A172 (cell line): ENCODE results near the gene SSNA1. TPM values are rescaled to one million over a fixed set of nuclear protein-coding genes. Genes with fewer than 3 reads are reported as not detected.

ENCODE experiments used
- DNase-seq: peaks from one replicate; pipeline ENCODE4 v3.0.0-alpha.2; 2015; ENCODE audit warnings: low spot score
- total RNA-seq: library from RNA; depleted of rRNA; stranded (reverse); fragments of >200 nt; shearing (Covaris generic); gene quantifications from 2 replicates; pipeline ENCODE4 v1.2.3, GENCODE V29; 2014

Gene SSNA1
- total RNA-seq, 1 experiment from 2014 or later = 257 TPM

DNA sequence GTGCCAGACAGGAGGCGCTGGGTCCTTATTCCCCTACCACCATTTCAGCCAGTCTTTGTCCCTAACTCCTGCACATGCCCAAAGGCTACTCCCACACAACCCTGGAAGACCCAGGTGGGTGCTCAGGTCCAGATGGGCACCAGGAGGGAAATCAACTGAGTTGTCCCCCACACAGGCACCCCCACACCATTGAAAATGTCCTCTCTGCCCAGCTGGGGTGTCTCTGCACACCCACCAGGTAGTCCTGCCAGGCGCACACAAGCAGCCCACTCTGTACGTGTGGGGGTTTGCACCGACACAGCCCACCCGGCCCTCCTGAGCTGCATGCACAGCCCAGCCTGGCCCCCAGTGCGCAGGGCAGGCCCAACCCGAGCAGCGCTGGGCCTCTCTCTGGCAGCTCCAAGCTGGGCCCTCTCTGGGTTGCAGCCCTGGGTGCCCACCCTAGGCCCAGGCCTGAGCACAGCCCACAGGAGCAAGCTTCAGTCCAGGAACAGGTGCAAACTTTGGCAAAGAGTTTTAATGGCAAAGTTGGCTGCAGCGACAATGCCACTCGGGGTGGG lies 31.4 kb downstream of the SSNA1 start:
- no peak for DNase-seq

DNA sequence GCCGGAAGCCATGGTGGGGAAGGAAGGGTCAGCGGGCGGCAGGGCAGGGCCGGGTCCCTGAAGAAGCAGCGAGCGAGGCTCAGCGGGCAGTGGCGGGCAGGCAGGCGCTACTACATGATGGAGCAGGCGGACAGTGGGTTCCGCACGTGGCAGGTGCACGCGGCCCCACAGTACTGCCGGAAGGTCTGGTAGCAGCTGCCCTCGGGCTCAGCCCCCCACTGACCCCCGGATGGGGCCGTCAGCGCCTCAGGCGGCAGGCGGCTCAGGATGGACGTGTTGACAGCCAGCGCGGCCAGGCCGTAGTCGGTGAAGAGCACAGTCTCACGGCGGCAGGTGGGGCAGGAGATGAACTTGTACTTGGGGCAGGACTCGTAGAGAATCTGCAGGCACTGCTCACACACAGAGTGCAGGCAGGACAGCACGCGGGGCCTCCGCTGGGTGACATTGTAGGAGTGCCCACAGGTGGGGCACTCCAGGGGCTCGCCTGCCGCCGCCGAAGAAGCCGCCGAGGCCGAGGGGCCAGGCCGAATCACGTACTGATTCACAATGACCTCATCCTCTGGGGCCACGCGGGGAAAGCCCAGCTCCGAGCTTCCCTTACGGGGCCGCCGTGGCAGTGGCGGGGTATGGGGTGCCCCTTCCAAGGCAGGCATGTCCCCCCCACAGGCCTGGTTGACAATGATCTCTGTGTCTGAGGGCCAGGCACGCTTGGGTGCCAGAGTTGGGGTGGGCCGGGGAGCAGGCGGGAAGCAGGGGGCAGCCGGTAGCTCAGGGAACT lies 32.0 kb downstream of the SSNA1 start:
- no peak for DNase-seq

DNA sequence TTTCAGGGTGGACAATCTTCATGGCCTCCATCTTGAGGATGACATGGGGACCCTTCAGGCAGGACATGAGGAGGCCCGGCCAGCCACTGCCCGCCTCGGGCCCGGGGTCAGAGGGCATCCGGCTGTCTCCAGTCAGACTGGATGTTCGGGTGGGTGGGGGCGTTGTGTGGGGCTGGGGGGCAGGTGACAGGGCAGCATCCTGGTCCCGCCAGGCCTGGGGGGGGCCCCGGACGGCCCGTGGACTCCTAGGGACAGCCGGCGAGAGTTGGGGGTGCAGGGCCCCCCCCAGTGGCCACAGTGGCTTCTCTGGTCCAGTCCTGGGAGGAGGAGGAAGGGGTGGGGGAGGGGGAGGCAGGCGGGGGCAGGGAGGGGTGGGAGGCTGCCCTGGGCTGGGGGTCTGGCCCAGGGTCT lies 32.6 kb downstream of the SSNA1 start:
- DNase-seq = no peak

DNA sequence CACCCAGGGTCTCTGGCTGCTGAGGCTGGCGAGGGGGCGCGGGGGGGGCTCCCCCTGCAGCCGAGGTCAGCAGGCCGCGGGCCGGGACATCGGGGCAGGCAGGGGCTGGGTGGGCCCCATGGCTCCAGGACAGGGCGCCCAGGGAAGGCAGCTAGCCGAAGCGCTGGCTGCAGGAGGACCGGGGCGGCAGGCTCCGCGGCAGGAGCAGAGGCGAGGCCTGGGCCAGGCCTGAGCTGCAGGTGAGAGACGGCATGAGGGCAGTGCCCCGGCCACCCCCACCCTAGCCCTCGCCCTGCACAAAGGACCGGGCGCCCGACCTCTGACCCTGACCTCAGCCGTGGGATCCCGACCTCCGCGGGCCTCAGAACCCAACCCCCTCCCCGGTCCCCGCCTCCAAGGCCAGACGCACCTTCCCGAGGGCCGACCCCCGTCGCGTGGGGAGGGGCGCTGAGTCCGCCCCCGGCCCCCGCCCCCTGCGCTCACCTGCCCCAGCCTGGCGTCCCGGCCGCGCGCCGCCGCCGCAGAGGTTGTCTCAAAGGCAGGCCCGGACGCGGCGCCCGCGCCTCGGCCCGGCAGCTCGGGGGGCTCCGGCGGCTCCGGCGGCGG lies 33.1 kb downstream of the SSNA1 start:
- DNase-seq = no peak

DNA sequence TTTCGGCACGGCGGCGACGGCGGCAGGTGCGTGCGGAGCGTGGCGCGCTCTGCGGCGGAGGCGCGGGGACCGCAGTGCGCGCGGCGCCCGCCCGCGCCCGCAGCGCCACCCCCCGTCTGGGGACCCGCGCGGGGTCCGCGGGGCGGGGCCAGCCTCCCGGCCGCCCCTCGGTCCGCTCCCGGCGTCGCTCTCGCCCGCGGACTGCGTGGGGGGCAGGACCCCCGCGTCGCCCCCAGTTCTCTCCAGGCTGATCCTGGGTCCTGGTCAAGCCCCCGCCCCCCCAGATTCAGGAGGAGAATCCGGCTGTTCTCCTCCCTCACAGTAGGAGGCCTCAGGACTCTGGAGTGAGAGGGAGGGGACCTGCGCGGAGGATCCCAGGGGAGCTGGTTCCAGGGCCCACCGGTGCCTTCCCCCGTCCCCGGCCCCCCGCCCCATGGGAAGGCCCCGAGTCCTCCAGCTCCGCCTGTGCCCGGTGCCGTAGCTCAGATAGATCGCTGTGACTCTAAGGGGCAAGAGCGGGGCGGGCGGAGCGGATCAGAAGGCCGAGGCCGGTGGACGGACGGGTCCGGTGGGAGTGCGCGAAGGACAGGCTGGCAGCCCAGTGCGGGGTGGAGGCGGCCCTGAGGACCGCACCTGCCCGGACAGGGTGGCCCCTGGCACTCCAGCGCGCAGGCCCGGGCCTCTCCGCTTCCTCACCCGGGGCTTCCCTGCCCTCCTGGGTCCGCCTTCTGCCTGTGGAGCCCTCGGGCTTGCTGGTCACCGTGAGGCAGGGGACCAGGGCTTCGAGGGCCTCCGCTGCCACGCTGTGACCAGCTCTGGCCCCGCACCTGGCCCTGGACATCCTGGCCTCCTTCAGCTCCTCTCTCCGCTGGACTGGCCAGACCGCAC lies 34.0 kb downstream of the SSNA1 start, which contains the start of gene RNF208:
TSS of gene RNF208 (minus strand) at position 51 of the 888 bp plus-strand sequence. CDS start 1,028 bp downstream, outside the sequence.
- DNase-seq = no peak

DNA sequence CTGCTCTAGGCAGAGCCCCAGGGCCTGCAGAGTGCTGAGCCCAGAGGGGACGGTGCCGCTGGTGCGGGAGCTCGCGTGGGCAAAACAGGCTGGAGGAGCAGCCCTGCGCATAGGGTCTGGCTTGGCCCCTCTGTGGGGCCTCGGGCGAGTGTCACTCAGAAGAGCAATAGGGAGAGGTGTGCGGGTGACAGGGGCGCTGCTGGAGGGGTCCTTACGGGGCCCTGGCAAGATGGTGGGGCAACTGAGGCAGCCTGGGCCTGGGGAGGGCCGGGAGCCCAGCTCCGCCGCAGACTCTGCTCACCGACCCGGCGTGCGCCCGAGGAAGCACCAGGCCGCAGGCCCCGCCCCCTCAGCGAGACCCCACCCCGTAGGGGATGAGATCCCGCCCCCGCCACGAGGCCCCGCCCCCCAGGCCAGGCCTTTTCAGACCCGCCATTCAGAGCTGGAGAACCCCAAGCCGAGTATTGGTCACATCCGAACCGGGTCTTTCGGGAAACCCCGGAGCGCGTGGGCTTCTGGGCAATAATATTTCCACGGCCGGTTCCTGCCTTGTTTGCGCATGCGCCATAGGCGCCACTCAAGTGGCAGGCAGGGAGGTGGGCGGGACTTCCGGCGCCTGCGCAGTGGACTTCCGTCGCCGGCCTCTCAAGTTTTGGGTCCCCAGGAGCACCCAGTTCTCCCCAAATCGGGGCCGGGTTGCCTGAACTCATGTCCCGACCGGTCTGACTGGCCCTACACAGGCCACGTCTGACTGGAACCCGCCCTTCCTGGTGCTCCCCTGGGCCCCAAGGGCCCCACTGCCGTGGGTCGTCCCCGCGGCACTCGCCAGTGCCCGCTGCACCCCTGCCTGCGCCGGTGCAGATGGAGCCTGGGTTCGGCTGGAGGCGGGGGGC lies 34.8 kb downstream of the SSNA1 start:
- DNase-seq = peak; percentile 100

DNA sequence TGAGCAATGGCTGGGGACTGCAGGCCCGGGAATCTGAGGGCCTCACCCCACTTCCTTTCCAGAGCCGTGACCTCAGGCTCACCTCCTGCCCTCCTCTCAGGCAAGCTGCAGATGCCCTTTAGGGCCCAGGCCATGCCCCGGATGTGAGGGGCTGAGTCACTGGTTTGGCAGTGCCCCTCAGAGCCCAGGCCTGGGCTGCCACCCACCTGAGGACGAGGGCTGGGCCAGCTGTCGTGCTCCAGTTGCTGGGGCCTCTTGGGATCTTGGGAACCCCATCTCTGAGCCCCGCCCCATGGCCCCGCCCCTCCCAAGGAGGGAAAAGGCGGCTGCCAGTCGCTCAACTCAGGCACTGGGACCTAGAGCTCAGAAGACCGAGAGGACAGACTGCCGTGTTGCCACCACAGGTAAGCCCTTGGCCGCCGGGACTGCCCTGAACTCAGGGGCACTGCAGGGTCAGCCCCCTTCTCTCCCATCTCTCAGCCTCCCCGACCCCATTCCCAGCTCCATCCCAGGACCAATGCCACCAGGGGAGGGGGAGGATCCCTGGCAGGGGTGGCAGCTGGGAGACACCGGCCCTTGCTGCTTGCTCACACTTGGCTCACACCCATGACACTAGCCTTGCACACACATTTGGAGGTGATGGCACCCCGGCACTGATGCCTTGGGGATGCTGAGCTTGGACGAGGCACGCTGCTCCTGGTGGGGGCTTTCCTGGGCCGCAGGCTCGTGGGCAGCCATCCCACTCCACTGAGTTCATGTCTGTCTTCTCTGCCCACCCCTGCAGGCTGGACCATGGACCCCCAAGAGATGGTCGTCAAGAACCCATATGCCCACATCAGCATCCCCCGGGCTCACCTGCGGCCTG lies 36.6 kb downstream of the SSNA1 start, which contains the start of gene CYSRT1:
TSS of gene CYSRT1 (plus strand) at position 345 of the 865 bp plus-strand sequence. CDS start at position 793, 448 bp downstream.
- DNase-seq = no peak

DNA sequence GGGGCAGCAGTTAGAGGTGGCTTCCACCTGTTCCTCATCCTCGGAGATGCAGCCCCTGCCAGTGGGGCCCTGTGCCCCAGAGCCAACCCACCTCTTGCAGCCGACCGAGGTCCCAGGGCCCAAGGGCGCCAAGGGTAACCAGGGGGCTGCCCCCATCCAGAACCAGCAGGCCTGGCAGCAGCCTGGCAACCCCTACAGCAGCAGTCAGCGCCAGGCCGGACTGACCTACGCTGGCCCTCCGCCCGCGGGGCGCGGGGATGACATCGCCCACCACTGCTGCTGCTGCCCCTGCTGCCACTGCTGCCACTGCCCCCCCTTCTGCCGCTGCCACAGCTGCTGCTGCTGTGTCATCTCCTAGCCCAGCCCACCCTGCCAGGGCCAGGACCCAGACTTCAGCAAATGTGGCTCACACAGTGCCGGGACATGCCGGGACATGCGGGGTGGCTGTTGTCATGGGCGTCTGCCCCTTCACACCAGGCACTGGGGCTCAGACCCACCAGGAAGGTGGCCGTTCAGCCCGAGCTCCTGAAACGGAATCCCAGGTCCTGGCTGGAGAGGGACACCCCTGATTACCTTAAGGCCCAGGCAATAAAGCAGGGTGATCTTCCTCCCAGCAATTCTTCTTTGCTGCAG lies 37.3 kb downstream of the SSNA1 start:
- no peak for DNase-seq

DNA sequence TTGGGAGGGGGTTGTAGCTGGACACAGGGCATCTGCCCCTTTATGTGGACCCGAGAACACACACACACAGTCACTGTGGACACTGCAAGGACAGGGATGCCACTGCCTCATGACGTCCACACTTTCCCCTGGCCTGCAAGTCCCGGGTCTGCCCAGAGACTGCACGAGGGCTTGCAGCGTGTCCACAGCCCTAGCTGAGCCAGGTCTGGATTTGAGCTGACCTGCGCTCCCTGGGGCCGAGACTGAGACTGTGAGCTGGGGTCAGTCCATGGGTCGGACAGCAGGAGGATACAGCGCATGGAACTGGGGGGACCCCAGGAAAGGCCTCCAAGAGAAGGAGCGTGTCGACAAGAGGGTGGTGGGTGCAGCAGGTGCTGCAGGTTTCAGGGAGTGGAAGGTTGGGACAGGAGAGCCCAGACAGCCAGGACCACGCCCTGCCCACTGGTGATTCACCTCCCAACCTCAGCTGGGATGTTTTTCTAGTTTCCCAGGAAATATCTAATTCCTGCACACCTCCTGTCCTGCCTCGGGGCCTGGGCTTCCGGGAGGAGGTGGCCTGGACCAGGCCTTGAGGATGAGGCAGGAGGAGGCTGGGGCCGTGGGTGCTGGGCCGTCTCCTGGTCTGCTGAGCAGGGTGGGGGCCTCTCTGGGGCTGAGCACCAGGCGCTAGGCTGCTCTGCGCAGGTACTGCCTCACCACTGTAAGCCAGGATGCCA lies 38.0 kb downstream of the SSNA1 start:
- DNase-seq = peak; percentile 94

DNA sequence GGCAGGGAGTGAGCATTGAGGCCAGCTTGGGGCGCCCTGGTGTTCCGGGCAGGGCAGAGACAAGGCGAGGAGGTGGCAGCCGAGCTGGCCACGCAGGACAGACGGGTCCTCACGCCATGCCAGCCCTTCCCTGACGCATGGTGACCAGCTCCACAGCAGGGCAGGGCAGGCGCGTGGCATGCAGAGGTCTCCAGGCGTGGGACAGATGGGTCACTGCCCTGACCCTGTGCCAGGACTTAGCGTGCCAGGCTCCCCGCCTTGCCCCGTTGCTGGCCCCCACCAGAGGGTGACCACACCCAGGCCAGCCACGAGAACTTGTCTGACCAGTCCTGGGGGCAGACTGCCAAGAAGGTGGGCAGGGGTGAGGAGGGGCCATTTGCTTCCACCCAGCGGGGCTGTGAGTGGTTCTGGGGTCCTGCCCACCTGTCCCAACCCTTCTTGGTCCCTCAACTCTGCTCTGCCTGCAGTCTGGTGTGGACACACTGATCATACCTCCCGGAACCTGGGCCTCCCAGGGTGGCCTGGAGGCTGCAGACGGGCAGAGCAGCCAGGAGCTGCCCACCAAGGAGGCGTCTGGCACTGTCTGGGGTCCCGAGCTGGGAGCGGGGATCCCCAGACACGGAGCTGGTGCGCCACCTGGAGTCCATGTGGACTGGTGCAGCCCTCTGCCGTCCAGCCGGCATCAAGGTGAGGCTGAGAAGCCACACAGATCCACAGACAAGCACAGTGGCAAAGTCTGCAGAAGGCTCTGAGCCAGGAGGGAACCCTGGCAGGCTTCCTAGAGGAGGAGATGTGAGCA lies 38.8 kb downstream of the SSNA1 start, which contains the start of gene RNF224:
TSS of gene RNF224 (plus strand) at position 449 of the 799 bp plus-strand sequence. CDS start 834 bp downstream, outside the sequence.
- DNase-seq = peak; percentile 91

DNA sequence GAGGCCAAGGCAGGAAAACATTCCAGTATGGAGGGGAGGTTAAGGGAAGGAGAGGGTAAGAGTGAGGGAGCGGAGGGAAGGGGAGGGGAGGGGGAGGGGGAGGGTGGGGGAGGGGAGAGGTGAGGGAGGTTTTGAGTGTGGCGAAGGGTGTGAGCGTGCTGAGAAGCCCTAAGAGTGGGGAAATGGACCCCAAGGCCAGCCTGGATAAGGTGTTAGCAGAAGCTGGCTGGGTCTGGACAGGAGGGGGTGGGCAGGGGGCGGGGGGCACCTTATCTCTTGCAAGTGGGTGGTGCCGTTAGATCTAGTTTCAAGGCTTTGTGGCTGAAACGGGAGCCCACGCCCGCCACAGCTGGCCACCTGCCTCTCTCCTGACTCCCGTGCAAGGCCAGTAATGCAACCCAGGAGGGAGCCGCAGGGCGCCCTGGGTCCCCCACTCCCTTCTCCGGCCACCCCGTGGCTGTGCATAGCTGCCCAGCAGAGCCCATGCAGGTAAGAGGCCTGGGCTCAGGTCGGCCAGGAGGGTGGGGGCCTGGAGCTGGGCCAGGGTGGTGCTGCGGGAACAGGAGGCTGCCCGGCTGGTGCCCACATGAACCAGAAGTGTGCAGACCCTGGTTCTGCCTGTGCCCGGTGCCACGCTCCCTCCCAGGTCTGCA lies 39.5 kb downstream of the SSNA1 start:
- DNase-seq = no peak

DNA sequence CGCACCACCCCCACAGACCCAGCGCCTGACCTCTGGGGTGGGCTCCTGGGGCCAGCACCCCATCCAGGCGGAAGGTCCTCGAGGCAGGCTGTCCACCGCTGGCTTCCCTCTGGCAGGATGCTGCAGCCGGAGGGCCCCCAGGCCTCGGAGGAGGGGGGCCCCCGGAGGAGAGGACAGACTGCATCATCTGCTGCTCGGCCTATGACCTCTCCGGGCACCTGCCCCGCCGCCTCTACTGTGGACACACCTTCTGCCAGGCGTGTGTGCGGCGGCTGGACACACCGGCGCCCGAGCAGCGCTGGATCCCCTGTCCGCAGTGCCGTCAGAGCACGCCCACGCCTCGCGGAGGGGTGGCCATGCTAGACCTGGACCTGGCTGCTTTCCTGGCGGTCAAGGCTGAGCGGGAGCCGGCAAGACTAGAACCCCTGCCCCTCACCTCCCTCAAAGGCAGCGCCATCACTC lies 40.1 kb downstream of the SSNA1 start:
- no peak for DNase-seq

DNA sequence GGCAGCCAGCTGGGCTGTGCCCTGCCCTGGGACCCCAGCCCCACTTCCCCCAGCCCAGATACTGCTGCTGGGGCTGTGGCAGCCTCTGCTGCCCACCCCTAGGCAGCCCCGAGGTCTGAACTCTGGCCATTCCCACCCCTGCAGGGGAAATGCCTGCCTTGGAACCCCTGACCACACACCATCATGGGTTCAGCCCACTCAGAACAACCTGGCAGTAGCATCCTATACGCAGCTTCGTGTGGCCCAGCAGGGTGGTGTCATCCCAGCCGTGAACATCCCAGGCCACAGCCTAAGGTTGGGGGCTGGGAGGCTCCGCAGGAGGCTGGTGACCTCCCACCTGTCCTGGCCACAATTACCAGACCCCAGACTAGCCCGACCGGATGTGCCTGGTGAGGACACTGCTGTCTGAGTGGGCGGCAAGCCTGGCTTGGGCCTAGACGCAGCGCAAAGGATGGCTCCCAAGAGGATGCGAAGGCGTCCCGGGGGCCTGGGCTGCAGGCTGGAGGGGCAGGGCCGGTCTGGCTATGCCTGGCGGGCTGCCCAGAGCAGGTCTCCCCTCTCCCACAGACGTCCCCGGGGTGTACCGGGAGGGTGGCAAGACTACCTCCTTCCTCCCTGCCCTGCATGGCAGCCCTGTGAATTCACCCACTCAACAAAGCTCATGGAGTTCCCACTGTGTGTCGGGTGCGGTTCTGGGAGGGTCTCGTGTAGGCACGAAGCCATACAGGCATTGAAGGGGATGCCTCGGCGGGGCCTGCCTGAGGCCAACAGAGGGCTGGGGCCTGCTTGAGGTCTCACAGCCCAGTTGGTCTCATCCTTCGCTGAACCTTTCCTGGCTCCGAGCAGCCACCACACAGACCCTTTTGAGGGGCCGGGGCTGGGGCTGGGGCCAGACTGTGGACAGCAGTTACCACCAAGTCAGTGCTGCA lies 40.8 kb downstream of the SSNA1 start:
- DNase-seq = no peak

DNA sequence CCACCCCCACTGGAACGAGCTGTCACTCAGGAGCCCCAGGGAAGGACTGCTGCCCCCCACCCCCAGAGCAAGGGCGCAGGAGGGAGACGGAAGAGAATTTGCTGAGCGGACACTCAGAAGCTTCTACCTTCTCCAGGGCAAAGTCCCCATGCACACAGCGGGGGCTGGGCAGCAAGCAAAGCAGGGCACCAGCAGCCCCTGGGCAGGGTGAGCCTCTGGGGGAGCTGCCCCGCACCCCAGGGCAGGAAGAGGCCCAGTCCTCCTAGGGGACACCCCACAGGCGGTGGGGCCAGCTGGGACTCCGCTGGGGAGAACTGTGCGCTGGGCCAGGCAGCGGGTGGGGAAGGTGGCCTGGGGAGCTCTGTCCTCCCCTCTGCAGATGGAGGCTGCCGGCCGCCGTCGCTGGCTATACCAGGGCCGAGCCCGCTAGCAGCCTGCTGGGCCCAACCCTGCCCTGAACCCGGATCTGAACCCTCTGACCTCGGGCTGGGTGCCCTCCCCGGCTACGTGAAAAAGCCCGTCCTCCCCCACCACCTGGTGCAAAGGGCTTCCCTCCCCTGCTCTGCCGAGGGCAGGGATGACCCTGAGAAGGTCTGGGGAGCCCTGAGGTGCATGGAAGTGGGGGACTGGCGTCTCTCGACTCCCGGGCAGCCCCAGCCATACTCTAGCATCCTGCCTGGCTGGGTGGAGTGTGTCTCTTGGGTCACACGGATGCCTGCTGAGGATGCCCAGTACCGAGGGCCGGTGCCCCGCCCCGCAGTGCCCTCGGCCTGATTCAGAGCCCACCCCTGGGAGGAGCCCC lies 41.6 kb downstream of the SSNA1 start:
- DNase-seq = no peak
